H9 (cell line): Measurements from ENCODE around the gene KIAA0825. TPM values are rescaled to one million over a fixed set of nuclear protein-coding genes. Genes with fewer than 3 reads are reported as not detected.

ENCODE experiments used
- DNase-seq: peaks from one replicate; pipeline ENCODE4 v3.0.0-alpha.2; 2017
- H2AFZ ChIP-seq: one replicate; pipeline ENCODE4 v1.6.1; 2013; ENCODE audit warnings: mild to moderate bottlenecking, low read length, control low read depth, moderate library complexity
- H2AK5ac ChIP-seq: 2 replicates; pipeline ENCODE4 v1.6.1; 2013; ENCODE audit warnings: low read length, control low read depth, mixed read lengths; ENCODE audit not compliant: insufficient read length
- H2BK120ac ChIP-seq: one replicate; pipeline ENCODE4 v1.6.1; 2013; ENCODE audit warnings: low read depth, mild to moderate bottlenecking, low read length, control low read depth, inconsistent platforms; ENCODE audit not compliant: poor library complexity, severe bottlenecking
- H2BK12ac ChIP-seq: 2 replicates; pipeline ENCODE4 v1.6.1; 2013; ENCODE audit warnings: low read length, control low read depth, mixed read lengths, low read depth; ENCODE audit not compliant: insufficient read length
- H2BK15ac ChIP-seq: 2 replicates; pipeline ENCODE4 v1.6.1; 2013; ENCODE audit warnings: low read depth, low read length, control low read depth
- H2BK20ac ChIP-seq: one replicate; pipeline ENCODE4 v1.6.1; 2013; ENCODE audit warnings: low read depth, mild to moderate bottlenecking, low read length, control low read depth, inconsistent platforms; ENCODE audit not compliant: poor library complexity, severe bottlenecking
- H2BK5ac ChIP-seq: 2 replicates; pipeline ENCODE4 v1.6.1; 2013; ENCODE audit warnings: low read length, control low read depth, mixed read lengths; ENCODE audit not compliant: insufficient read length
- H3K14ac ChIP-seq: 2 replicates; pipeline ENCODE4 v1.6.1; 2013; ENCODE audit warnings: low read length, control low read depth; ENCODE audit not compliant: insufficient read depth
- H3K18ac ChIP-seq: 2 replicates; pipeline ENCODE4 v1.6.1; 2013; ENCODE audit warnings: low read depth, mild to moderate bottlenecking, mixed read lengths, low read length, control low read depth; ENCODE audit not compliant: insufficient read length
- H3K23ac ChIP-seq: 2 replicates; pipeline ENCODE4 v1.6.1; 2013; ENCODE audit warnings: low read length, control low read depth, mixed read lengths, low read depth; ENCODE audit not compliant: insufficient read length
- H3K23me2 ChIP-seq: 2 replicates; pipeline ENCODE4 v1.6.1; 2013; ENCODE audit warnings: low read depth, mild to moderate bottlenecking, mixed read lengths, low read length, control low read depth; ENCODE audit not compliant: insufficient read length, poor library complexity, severe bottlenecking
- H3K27ac ChIP-seq: 2 replicates; pipeline ENCODE4 v1.5.1; 2013; ENCODE audit warnings: low read length, control low read depth, mixed read lengths, low read depth; ENCODE audit not compliant: insufficient read length
- H3K27me3 ChIP-seq: 2 replicates; pipeline ENCODE4 v1.6.1; 2013; ENCODE audit warnings: low read length, control low read depth, inconsistent platforms; ENCODE audit not compliant: insufficient read depth
- H3K4ac ChIP-seq: 2 replicates; pipeline ENCODE4 v1.6.1; 2013; ENCODE audit warnings: low read depth, mild to moderate bottlenecking, control low read depth, inconsistent platforms, low read length, moderate library complexity
- H3K4me1 ChIP-seq: 2 replicates; pipeline ENCODE4 v1.6.1; 2013; ENCODE audit warnings: low read length, control low read depth, inconsistent platforms; ENCODE audit not compliant: insufficient read depth
- H3K4me2 ChIP-seq: 2 replicates; pipeline ENCODE4 v1.6.1; 2013; ENCODE audit warnings: low read length, control low read depth, mixed read lengths; ENCODE audit not compliant: insufficient read length, insufficient read depth
- H3K56ac ChIP-seq: 2 replicates; pipeline ENCODE4 v1.6.1; 2013; ENCODE audit warnings: low read depth, mild to moderate bottlenecking, mixed read lengths, low read length, control low read depth; ENCODE audit not compliant: insufficient read length
- H3K79me1 ChIP-seq: 2 replicates; pipeline ENCODE4 v1.6.1; 2013; ENCODE audit warnings: low read depth, mild to moderate bottlenecking, moderate library complexity, low read length, control low read depth, inconsistent platforms; ENCODE audit not compliant: insufficient read depth, poor library complexity, severe bottlenecking
- H3K79me2 ChIP-seq: 2 replicates; pipeline ENCODE4 v1.6.1; 2013; ENCODE audit warnings: low read length, control low read depth, inconsistent platforms; ENCODE audit not compliant: insufficient read depth
- H3K9ac ChIP-seq: 2 replicates; pipeline ENCODE4 v1.6.1; 2013; ENCODE audit warnings: low read length, control low read depth, mixed read lengths; ENCODE audit not compliant: insufficient read length; ENCODE audit errors: extremely low read depth
- H3K9me3 ChIP-seq: one replicate; pipeline ENCODE4 v1.6.1; 2013; ENCODE audit warnings: low read depth, low read length, inconsistent platforms; ENCODE audit not compliant: control insufficient read depth
- H3T11ph ChIP-seq: one replicate; pipeline ENCODE4 v1.6.1; 2013; ENCODE audit warnings: mild to moderate bottlenecking, low read length, control low read depth, inconsistent platforms
- H4K20me1 ChIP-seq: one replicate; pipeline ENCODE4 v1.6.1; 2013; ENCODE audit not compliant: control insufficient read depth, insufficient read length, insufficient read depth
- H4K5ac ChIP-seq: 2 replicates; pipeline ENCODE4 v1.6.1; 2013; ENCODE audit warnings: low read depth, mild to moderate bottlenecking, mixed read lengths, low read length, control low read depth; ENCODE audit not compliant: insufficient read length
- H4K8ac ChIP-seq: replicated peaks from 2 replicates; pipeline ENCODE4 v1.6.1; 2013; ENCODE audit warnings: low read length, control low read depth, mixed read lengths, low read depth; ENCODE audit not compliant: insufficient read length
- H4K91ac ChIP-seq: 2 replicates; pipeline ENCODE4 v1.6.1; 2013; ENCODE audit warnings: low read depth, mild to moderate bottlenecking, moderate library complexity, mixed read lengths, low read length, control low read depth; ENCODE audit not compliant: insufficient read length
- H3K27ac Mint-ChIP-seq, 3 experiments: 2 replicates in 2 of 3; 3 replicates in 1 of 3; pipeline ENCODE4 v1.8.0; 2020 to 2021; ENCODE audit warnings: mixed read lengths in 3 of 3, mild to moderate bottlenecking in 1 of 3, moderate library complexity in 1 of 3
- H3K27me3 Mint-ChIP-seq: 2 replicates; pipeline ENCODE4 v1.8.0; 2021; ENCODE audit warnings: low read depth, mild to moderate bottlenecking, moderate library complexity, mixed read lengths
- H3K36me3 Mint-ChIP-seq, 3 experiments: 2 replicates in 2 of 3; 3 replicates in 1 of 3; pipeline ENCODE4 v1.8.0; 2020 to 2021; ENCODE audit warnings: low read depth in 3 of 3, mixed read lengths in 3 of 3; ENCODE audit not compliant: insufficient read depth in 1 of 3
- H3K4me1 Mint-ChIP-seq, 2 experiments: 2 replicates each; pipeline ENCODE4 v1.8.0; 2020; ENCODE audit warnings: mixed read lengths in 2 of 2
- H3K4me3 Mint-ChIP-seq, 2 experiments: 2 replicates in 1 of 2; 3 replicates in 1 of 2; pipeline ENCODE4 v1.8.0; 2020 to 2021; ENCODE audit warnings: mild to moderate bottlenecking in 2 of 2, mixed read lengths in 2 of 2, moderate library complexity in 1 of 2
- H3K9me3 Mint-ChIP-seq, 2 experiments: 2 replicates in 1 of 2; 3 replicates in 1 of 2; pipeline ENCODE4 v1.8.0; 2020; ENCODE audit warnings: mild to moderate bottlenecking in 2 of 2, mixed read lengths in 2 of 2, moderate library complexity in 1 of 2
- total RNA-seq: library from RNA; stranded (reverse); gene quantifications from 2 replicates; pipeline ENCODE4 v1.2.1, GENCODE V29; 2021
- TF ChIP-seq, protein P1 (sequence below): fragments of 200-600 bp; sonication (generic); conservative IDR thresholded peaks from 3 replicates; pipeline ENCODE4 v1.8.0; 2021; ENCODE audit warnings: antibody characterized with exemption, mild to moderate bottlenecking

Gene KIAA0825
- total RNA-seq, 1 experiment from 2014 or later = 1.8 TPM

DNA sequence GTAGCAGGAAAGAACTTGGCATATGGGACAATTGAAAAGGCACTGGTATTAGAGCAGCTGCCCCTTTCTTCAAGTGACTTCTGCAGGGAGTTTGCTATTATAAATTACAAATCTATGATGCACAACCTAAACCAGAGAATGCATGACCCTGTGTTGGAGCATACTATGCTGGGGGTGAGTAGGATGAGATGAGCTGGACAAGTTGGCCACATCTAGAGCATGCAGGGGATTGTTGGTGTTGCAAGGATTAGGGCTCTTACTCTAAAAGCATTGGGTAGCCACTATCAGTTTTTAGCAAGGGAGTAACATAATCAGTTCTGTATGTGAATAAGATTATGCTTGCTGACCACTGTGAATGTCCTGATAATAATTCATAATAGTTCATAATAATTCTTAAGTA, 186.7 kb downstream of the KIAA0825 start:
- Histone ChIP-seq H4K91ac (no peak overlapping the region), H3T11ph (no peak overlapping the region), H3K23me2 (no peaks in the 10 kb centered on the region), H4K20me1 (no peaks in the 10 kb centered on the region), H2AK5ac (no peak overlapping the region), H3K23ac (no peak overlapping the region), H4K5ac (no peak overlapping the region), H3K27me3 (no peaks in the 10 kb centered on the region), H3K56ac (no peak overlapping the region), H3K18ac (no peak overlapping the region), H3K79me1 (no peaks in the 10 kb centered on the region), H2BK12ac (no peak overlapping the region), H3K9ac (no peak overlapping the region), H3K14ac (no peak overlapping the region), H2AFZ (no peak overlapping the region), H3K27ac (no peak overlapping the region), H3K9me3 (peaks cover 5% of the 10 kb centered on the region), H2BK120ac (no peak overlapping the region), H2BK5ac (no peak overlapping the region), H2BK15ac (no peak overlapping the region), H3K4me2 (no peak overlapping the region), H3K79me2 (no peaks in the 10 kb centered on the region), H3K4me1 (no peaks in the 10 kb centered on the region; the same call in 1 of the 2 replicates), H2BK20ac (no peak overlapping the region), H3K4ac (no peak overlapping the region), H4K8ac (no peak overlapping the region)
- Mint-ChIP-seq H3K4me1 (peaks cover 8 to 14% of the 10 kb centered on the region in 2 experiments), H3K9me3 (peaks cover 6 to 16% of the 10 kb centered on the region in 2 experiments), H3K27ac (peak overlapping the region in 2 of 3 experiments; percentile 67 to 75; a peak in 2 of 7 replicates), H3K27me3 (no peaks in the 10 kb centered on the region), H3K36me3 (peaks cover 0 to 7% (median 4%) of the 10 kb centered on the region in 3 experiments; a peak in 6 of 7 replicates), H3K4me3 (no peak overlapping the region)
- TF ChIP-seq, protein P1, sequence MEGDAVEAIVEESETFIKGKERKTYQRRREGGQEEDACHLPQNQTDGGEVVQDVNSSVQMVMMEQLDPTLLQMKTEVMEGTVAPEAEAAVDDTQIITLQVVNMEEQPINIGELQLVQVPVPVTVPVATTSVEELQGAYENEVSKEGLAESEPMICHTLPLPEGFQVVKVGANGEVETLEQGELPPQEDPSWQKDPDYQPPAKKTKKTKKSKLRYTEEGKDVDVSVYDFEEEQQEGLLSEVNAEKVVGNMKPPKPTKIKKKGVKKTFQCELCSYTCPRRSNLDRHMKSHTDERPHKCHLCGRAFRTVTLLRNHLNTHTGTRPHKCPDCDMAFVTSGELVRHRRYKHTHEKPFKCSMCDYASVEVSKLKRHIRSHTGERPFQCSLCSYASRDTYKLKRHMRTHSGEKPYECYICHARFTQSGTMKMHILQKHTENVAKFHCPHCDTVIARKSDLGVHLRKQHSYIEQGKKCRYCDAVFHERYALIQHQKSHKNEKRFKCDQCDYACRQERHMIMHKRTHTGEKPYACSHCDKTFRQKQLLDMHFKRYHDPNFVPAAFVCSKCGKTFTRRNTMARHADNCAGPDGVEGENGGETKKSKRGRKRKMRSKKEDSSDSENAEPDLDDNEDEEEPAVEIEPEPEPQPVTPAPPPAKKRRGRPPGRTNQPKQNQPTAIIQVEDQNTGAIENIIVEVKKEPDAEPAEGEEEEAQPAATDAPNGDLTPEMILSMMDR = no peak
- DNase-seq = no peak
